B cell (primary cell): Measurements from ENCODE around the gene FAM53B. TPM values are rescaled to one million over a fixed set of nuclear protein-coding genes. Genes with fewer than 3 reads are reported as not detected.

Source experiments
- ATAC-seq: fragments of 200-7000 bp; cut with Tn5 transposase; one replicate; pipeline ENCODE4 v1.10.0; 2021; ENCODE audit warnings: low read depth, mild to moderate bottlenecking, moderate number of reproducible peaks, moderate library complexity
- CTCF ChIA-PET: fragments of 350-600 bp; sonication (Branson Sonifier 250); formaldehyde crosslinking; loops from one replicate; lab custom pipeline; 2021; ENCODE audit warnings: antibody characterized with exemption, inconsistent platforms; lab: Charles Lee
- POLR2A ChIA-PET: fragments of 350-600 bp; sonication (Branson Sonifier 250); formaldehyde crosslinking; loops from one replicate; lab custom pipeline; 2021; ENCODE audit warnings: antibody characterized with exemption; lab: Charles Lee
- DNase-seq: peaks from one replicate; pipeline ENCODE4 v3.0.0; 2013
- H2AFZ ChIP-seq: 2 replicates; pipeline ENCODE4 v1.6.1; 2012; ENCODE audit warnings: mild to moderate bottlenecking, low read depth, low read length; ENCODE audit not compliant: insufficient read depth, poor library complexity, severe bottlenecking
- H3K27ac ChIP-seq, 2 donors: 1 replicate in 1 of 2; 2 replicates in 1 of 2; pipeline ENCODE4 v1.5.1; 2012 to 2013; ENCODE audit warnings: low read length in 2 of 2, mild to moderate bottlenecking in 2 of 2, moderate library complexity in 1 of 2
- H3K27me3 ChIP-seq, 4 experiments: fragments of 200-600 bp in 1 of 4; sonication (generic) in 1 of 4; replicated peaks in 1 of 4; 1 replicate in 2 of 4; 2 replicates in 2 of 4; pipeline versions ENCODE4 v1.6.1 to v1.7.0; 2013 to 2016; ENCODE audit warnings: low read length in 3 of 4, mild to moderate bottlenecking in 2 of 4, mixed read lengths in 1 of 4, moderate library complexity in 1 of 4; ENCODE audit not compliant: insufficient read depth in 4 of 4, control insufficient read depth in 3 of 4; ENCODE audit errors: control extremely low read depth in 1 of 4
- H3K36me3 ChIP-seq, 2 experiments: replicated peaks in 1 of 2; 1 replicate in 1 of 2; 2 replicates in 1 of 2; pipeline versions ENCODE4 v1.6.1 to v1.7.1; 2013; ENCODE audit warnings: low read length in 1 of 2; ENCODE audit not compliant: insufficient read depth in 2 of 2, control insufficient read depth in 1 of 2; ENCODE audit errors: control extremely low read depth in 1 of 2, extremely low read depth in 1 of 2
- H3K4me1 ChIP-seq, 2 donors: fragments of 200-600 bp in 1 of 2; sonication (generic) in 1 of 2; 1 replicate in 1 of 2; 2 replicates in 1 of 2; pipeline versions ENCODE4 v1.5.1 to v1.6.1; 2013 to 2017; ENCODE audit warnings: low read length in 2 of 2; ENCODE audit not compliant: control insufficient read depth in 2 of 2, insufficient read depth in 2 of 2
- H3K4me2 ChIP-seq: replicated peaks from 2 replicates; pipeline ENCODE3; 2012; ENCODE audit warnings: mild to moderate bottlenecking, low read depth, low read length; ENCODE audit not compliant: poor library complexity, severe bottlenecking
- H3K4me3 ChIP-seq, 5 experiments: fragments of 200-600 bp in 1 of 5; sonication (generic) in 1 of 5; 1 replicate in 3 of 5; 2 replicates in 2 of 5; pipeline versions ENCODE4 v1.5.1 to v1.7.0; 2011 to 2016; ENCODE audit warnings: low read length in 4 of 5, mild to moderate bottlenecking in 4 of 5, low read depth in 2 of 5, control low read depth in 1 of 5, moderate library complexity in 1 of 5; ENCODE audit not compliant: insufficient read depth in 1 of 5; ENCODE audit errors: control extremely low read depth in 1 of 5, extremely low read depth in 1 of 5
- H3K79me2 ChIP-seq: fragments of 200-600 bp; sonication (generic); one replicate; pipeline ENCODE4 v1.6.0; 2016; ENCODE audit warnings: low read length; ENCODE audit not compliant: control insufficient read depth, insufficient read depth
- H3K9ac ChIP-seq: fragments of 200-600 bp; sonication (generic); 2 replicates; pipeline ENCODE4 v1.6.1; 2017; ENCODE audit warnings: mild to moderate bottlenecking, low read length, moderate library complexity
- H3K9me3 ChIP-seq, 3 donors: one replicate each; pipeline versions ENCODE4 v1.6.1 to v1.7.1; 2013; ENCODE audit warnings: low read length in 2 of 3; ENCODE audit not compliant: control insufficient read depth in 2 of 3, insufficient read depth in 1 of 3; ENCODE audit errors: control extremely low read depth in 1 of 3
- H4K20me1 ChIP-seq: 2 replicates; pipeline ENCODE4 v1.6.0; 2012; ENCODE audit warnings: mild to moderate bottlenecking, low read length; ENCODE audit not compliant: insufficient read depth, control insufficient read depth, poor library complexity, severe bottlenecking
- H3K27ac Mint-ChIP-seq: one replicate; pipeline ENCODE4 v1.8.0; 2021; ENCODE audit warnings: mixed read lengths
- H3K27me3 Mint-ChIP-seq: one replicate; pipeline ENCODE4 v1.8.0; 2021; ENCODE audit warnings: mixed read lengths
- H3K4me1 Mint-ChIP-seq: one replicate; pipeline ENCODE4 v1.8.0; 2021; ENCODE audit warnings: mixed read lengths
- H3K4me3 Mint-ChIP-seq: one replicate; pipeline ENCODE4 v1.8.0; 2021; ENCODE audit warnings: mixed read lengths
- H3K9me3 Mint-ChIP-seq: one replicate; pipeline ENCODE4 v1.8.0; 2022; ENCODE audit warnings: mixed read lengths; ENCODE audit not compliant: insufficient read depth
- CTCF ChIP-seq: fragments of 200-600 bp; IDR thresholded peaks from one replicate; pipeline ENCODE4 v1.8.0; 2022; ENCODE audit warnings: antibody characterized with exemption, mild to moderate bottlenecking
- EZH2 ChIP-seq: IDR thresholded peaks from 2 replicates; pipeline ENCODE4 v1.6.1; 2012; ENCODE audit warnings: borderline replicate concordance, low read depth, mild to moderate bottlenecking, moderate library complexity, low read length; ENCODE audit not compliant: insufficient read depth, poor library complexity, severe bottlenecking
- WGBS: methylation state at CpG from one replicate; pipeline ENCODE4 v1.1.5; 2013; ENCODE audit warnings: missing lambda C conversion rate; ENCODE audit not compliant: insufficient coverage; 5-methylcytosine and 5-hydroxymethylcytosine counted together
- intact Hi-C: fragments of 100-400 bp; cut with micrococcal nuclease; formaldehyde crosslinking; loops from one replicate; pipeline ENCODE4 v1.10.0; 2022
- polyA plus RNA-seq: library from polyadenylated mRNA; depleted of rRNA; stranded (reverse); fragments of >200 nt; gene quantifications from 2 replicates; pipeline ENCODE4 v1.2.3, GENCODE V29; 2012
- total RNA-seq, 2 donors: library from RNA; stranded (reverse); fragments of 120-200 nt in 1 of 2; gene quantifications; 1 replicate in 1 of 2; 2 replicates in 1 of 2; pipeline versions ENCODE4 v1.2.3 to v1.2.4, GENCODE V29; 2013 to 2022

FAM53B gene
- total and polyA plus RNA-seq, 2 donors (not counting 1 experiment from before 2014, with no cell fraction given): 51.2 to 186 TPM

- Histone ChIP-seq H3K36me3 (no peaks in the 10 kb centered on the region), H3K27me3 (no peaks in the 10 kb centered on the region), H3K9ac (no peak overlapping the region), H3K4me3 (no peak overlapping the region), H3K79me2 (peaks cover 52% of the 10 kb centered on the region), H2AFZ (no peak overlapping the region), H3K27ac (no peak overlapping the region), H4K20me1 (no peaks in the 10 kb centered on the region), H3K9me3 (peaks cover 0 to 14% (median 0%) of the 10 kb centered on the region in 3 donors), H3K4me1 (peaks cover 71 to 80% of the 10 kb centered on the region in 2 donors), H3K4me2 (no peak overlapping the region)
- Mint-ChIP-seq H3K27me3 (no peaks in the 10 kb centered on the region), H3K4me1 (peaks cover 79% of the 10 kb centered on the region), H3K4me3 (no peak overlapping the region), H3K27ac (peak overlapping the region; percentile 78), H3K9me3 (no peaks in the 10 kb centered on the region)
- TF ChIP-seq EZH2: no peak
- TF ChIP-seq CTCF: no peak
- POLR2A ChIA-PET: interaction anchor here (0.6 to 1.5 kb wide), 3 partner anchors 8 to 15 kb away, joined by 4 to 7 read pairs (median 5); no protein-coding TSS in a partner anchor
- CTCF ChIA-PET: interaction anchor here (1.0 kb wide), 1 partner anchor 150 kb away, joined by 5 read pairs; no protein-coding TSS in a partner anchor
- DNase-seq (no peak), ATAC-seq (no peak)
- intact Hi-C loops: no loop called here
- WGBS: 84% methylated on average over 18 of the region's 18 CpGs
Observed at GRCh38 chr10:124596116-124596785, 147.9 kb downstream of the FAM53B start.
